ENCODE results near the gene TCHP. TPM values are rescaled to one million over a fixed set of nuclear protein-coding genes. Genes with fewer than 3 reads are reported as not detected.

TCHP gene
- total RNA-seq, 4 donors from 2014 or later = 11.4 to 39.6 (median 21.1) TPM

- H3K27ac ChIP-seq = peak overlapping the region in 2 of 4 donors; percentile 26 to 70
- DNase-seq (ENCODE audit: low spot score in 2 of 2) = no peak
Observed at GRCh38 chr12:109931143-109931542, 31.1 kb downstream of the TCHP start.

GRCh38 chr12:109932878-109933503, 32.9 kb downstream of the TCHP start:
- H3K27me3 ChIP-seq = no peaks in the 10 kb centered on the region
- H3K4me3 ChIP-seq = no peak overlapping the region
- peak; percentile 19 to 53 for DNase-seq (ENCODE audit: low spot score in 2 of 2)
- H3K4me1 ChIP-seq = peaks cover 0 to 11% (median 2%) of the 10 kb centered on the region in 4 donors
- H3K27ac ChIP-seq = peak overlapping the region; percentile 23 to 75 (median 48)
- TF ChIP-seq, protein P1, sequence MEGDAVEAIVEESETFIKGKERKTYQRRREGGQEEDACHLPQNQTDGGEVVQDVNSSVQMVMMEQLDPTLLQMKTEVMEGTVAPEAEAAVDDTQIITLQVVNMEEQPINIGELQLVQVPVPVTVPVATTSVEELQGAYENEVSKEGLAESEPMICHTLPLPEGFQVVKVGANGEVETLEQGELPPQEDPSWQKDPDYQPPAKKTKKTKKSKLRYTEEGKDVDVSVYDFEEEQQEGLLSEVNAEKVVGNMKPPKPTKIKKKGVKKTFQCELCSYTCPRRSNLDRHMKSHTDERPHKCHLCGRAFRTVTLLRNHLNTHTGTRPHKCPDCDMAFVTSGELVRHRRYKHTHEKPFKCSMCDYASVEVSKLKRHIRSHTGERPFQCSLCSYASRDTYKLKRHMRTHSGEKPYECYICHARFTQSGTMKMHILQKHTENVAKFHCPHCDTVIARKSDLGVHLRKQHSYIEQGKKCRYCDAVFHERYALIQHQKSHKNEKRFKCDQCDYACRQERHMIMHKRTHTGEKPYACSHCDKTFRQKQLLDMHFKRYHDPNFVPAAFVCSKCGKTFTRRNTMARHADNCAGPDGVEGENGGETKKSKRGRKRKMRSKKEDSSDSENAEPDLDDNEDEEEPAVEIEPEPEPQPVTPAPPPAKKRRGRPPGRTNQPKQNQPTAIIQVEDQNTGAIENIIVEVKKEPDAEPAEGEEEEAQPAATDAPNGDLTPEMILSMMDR (IDR thresholded peaks at IDR 0.05) = no peak
- TF ChIP-seq POLR2A (IDR thresholded peaks at IDR 0.05) (no peak), EP300 (IDR thresholded peaks at IDR 0.05) (peak in 1 of 2 donors; percentile 15)
- peaks cover 0 to 99% (median 8%) of the 10 kb centered on the region in 3 donors for H3K36me3 ChIP-seq
- WGBS, 2 donors = 44 to 59% methylated on average over 14 of the region's 14 CpGs
- H3K9me3 ChIP-seq = no peaks in the 10 kb centered on the region

More at GRCh38 chr12:109931143-109931542, 31.1 kb downstream of the TCHP start:
- TF ChIP-seq, protein P1 (IDR thresholded peaks at IDR 0.05) = no peak
- TF ChIP-seq POLR2A (IDR thresholded peaks at IDR 0.05) = no peak
- Histone ChIP-seq H3K9me3 (no peaks in the 10 kb centered on the region), H3K4me1 (peaks cover 0 to 5% (median 2%) of the 10 kb centered on the region in 4 donors), H3K36me3 (peaks cover 0 to 92% (median 7%) of the 10 kb centered on the region in 3 donors), H3K27me3 (no peaks in the 10 kb centered on the region), H3K4me3 (no peak overlapping the region)
- WGBS, 2 donors = 84 to 97% methylated on average over 5 of the region's 5 CpGs

- H3K36me3 ChIP-seq = peaks cover 0 to 99% (median 18%) of the 10 kb centered on the region in 3 donors
- H3K4me1 ChIP-seq = peaks cover 0 to 14% (median 2%) of the 10 kb centered on the region in 4 donors
- H3K9me3 ChIP-seq = no peaks in the 10 kb centered on the region
- H3K4me3 ChIP-seq = no peak overlapping the region
- no peak for DNase-seq (ENCODE audit: low spot score in 2 of 2)
- TF ChIP-seq, protein P1 (IDR thresholded peaks at IDR 0.05) = peak in 1 of 5 experiments; percentile 30
- TF ChIP-seq EP300 (IDR thresholded peaks at IDR 0.05) = no peak
- peak overlapping the region in 2 of 4 donors; percentile 70 to 75 for H3K27ac ChIP-seq
- 72 to 74% methylated on average over 5 of the region's 5 CpGs for WGBS, 2 donors
- no peaks in the 10 kb centered on the region for H3K27me3 ChIP-seq
Observed at GRCh38 chr12:109934026-109934425, 34.0 kb downstream of the TCHP start.

DNA sequence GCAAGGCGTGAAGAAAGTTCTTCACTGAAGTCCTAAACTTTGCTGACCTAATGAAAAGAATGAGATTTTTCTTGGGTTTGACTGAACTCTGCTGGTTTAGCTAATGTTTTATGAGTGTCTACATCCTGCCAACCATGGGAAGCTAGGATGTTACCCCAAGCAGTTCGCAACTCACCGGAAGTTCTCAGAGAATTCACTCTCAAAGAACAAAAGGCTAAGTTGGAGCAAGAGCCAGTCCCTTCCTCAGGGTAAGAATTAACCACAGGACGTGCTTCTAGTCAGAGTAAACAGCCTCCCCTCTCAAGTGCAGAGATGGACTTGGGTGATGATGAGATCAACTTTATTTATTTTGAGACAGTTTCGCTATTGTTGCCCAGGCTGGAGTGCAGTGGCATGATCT, 37.3 kb downstream of the TCHP start:
- 35 to 57% methylated on average over 5 of the region's 5 CpGs for WGBS, 2 donors
- no peak for DNase-seq (ENCODE audit: low spot score in 2 of 2)
- Histone ChIP-seq H3K4me3 (no peak overlapping the region), H3K4me1 (peaks cover 0 to 14% (median 2%) of the 10 kb centered on the region in 4 donors), H3K27me3 (no peaks in the 10 kb centered on the region), H3K9me3 (no peaks in the 10 kb centered on the region), H3K27ac (peak overlapping the region in 2 of 4 donors; percentile 72 to 77), H3K36me3 (peaks cover 0 to 79% (median 11%) of the 10 kb centered on the region in 3 donors)
- TF ChIP-seq, protein P1 (IDR thresholded peaks at IDR 0.05) = no peak
- TF ChIP-seq POLR2A (IDR thresholded peaks at IDR 0.05) = no peak
- TF ChIP-seq EP300 (IDR thresholded peaks at IDR 0.05) = no peak

DNA sequence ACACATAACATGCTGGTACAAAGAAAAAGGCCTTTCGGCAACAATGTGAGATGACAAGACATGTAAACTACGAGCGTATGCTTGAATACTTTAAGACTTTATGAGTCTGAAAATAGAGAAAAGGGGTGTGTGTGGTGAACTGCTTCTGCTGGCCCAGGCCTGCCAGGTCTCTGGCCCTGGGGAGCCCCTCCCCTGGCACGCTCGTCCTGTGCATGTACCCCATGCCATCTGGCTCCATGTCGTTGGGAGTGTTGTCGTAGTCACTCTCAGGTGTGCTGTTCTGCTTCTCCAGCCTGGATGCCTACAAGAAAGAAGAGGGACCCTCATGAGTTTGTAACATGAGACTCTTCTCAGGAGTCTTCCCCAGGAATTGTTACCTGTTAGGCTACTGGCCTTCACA, 38.9 kb downstream of the TCHP start:
- no peak for DNase-seq (ENCODE audit: low spot score in 2 of 2)
- Histone ChIP-seq H3K27ac (no peak overlapping the region), H3K36me3 (peaks cover 0 to 64% (median 11%) of the 10 kb centered on the region in 3 donors), H3K4me3 (no peak overlapping the region), H3K27me3 (no peaks in the 10 kb centered on the region), H3K4me1 (peaks cover 0 to 15% (median 0%) of the 10 kb centered on the region in 4 donors), H3K9me3 (no peaks in the 10 kb centered on the region)
- 92 to 95% methylated on average over 7 of the region's 7 CpGs for WGBS, 2 donors
- TF ChIP-seq, protein P1 (IDR thresholded peaks at IDR 0.05) = no peak
- no peak for TF ChIP-seq EP300 (IDR thresholded peaks at IDR 0.05)
